ENCODE results near the gene PDE1A. TPM values are rescaled to one million over a fixed set of nuclear protein-coding genes. Genes with fewer than 3 reads are reported as not detected.

PDE1A gene
- total RNA-seq, 1 donor from 2014 or later = 5.2 TPM

DNA sequence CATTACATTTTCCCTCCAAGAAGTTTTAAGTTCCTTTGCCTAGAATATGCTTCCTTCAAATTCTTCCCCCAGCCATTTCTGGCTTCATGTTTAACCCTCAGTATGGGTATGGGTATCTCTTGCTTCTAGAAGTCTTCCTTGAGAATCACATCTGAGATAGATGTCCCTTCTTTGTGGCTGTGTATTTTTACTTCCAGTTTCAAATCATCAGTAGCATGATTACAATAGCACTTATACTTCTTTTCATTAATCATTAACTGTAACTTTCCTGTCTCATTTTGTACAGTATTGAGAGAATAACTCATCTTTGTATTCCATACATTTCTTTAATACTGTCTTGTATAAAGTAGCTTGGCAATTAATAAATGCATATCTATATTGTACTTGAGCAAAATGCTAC, 17.3 kb upstream of the PDE1A start:
- intact Hi-C loops (cut with DNase I) = no loop called here
- TF ChIP-seq, protein P1, sequence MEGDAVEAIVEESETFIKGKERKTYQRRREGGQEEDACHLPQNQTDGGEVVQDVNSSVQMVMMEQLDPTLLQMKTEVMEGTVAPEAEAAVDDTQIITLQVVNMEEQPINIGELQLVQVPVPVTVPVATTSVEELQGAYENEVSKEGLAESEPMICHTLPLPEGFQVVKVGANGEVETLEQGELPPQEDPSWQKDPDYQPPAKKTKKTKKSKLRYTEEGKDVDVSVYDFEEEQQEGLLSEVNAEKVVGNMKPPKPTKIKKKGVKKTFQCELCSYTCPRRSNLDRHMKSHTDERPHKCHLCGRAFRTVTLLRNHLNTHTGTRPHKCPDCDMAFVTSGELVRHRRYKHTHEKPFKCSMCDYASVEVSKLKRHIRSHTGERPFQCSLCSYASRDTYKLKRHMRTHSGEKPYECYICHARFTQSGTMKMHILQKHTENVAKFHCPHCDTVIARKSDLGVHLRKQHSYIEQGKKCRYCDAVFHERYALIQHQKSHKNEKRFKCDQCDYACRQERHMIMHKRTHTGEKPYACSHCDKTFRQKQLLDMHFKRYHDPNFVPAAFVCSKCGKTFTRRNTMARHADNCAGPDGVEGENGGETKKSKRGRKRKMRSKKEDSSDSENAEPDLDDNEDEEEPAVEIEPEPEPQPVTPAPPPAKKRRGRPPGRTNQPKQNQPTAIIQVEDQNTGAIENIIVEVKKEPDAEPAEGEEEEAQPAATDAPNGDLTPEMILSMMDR (IDR thresholded peaks at IDR 0.05) = no peak

DNA sequence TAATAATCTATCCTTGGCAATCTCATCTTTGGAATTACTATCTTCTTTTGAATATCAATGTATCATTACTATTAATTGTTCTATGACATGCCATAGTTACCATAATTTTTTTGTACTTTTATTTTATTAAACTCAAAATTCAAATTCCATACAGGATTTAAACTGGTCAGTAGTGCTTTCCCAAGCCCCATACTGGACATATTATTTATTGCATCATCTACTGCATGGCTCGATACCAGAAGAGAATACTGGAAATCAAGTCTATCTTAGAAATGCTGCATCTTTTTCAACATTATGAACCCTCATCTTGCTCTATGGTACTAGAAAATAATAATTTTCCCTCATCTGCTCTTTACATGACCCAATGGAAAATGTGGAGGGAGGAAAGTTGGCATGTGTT, 9.4 kb upstream of the PDE1A start:
- Histone ChIP-seq H3K4me1 (no peaks in the 10 kb centered on the region), H3K27ac (no peak overlapping the region), H3K4me3 (no peak overlapping the region), H3K9me3 (no peaks in the 10 kb centered on the region), H3K27me3 (ENCODE audit: low read depth) (no peaks in the 10 kb centered on the region), H3K36me3 (no peaks in the 10 kb centered on the region)
- intact Hi-C loops (cut with DNase I) = no loop called here
- DNase-seq = no peak
- no peak for ATAC-seq
- TF ChIP-seq, protein P1 (IDR thresholded peaks at IDR 0.05) = no peak

More for the DNA sequence above, 17.3 kb upstream of the PDE1A start:
- H3K9me3 ChIP-seq = no peaks in the 10 kb centered on the region
- no peak overlapping the region for H3K4me3 ChIP-seq
- ATAC-seq (no peak), DNase-seq (no peak)
- H3K27me3 ChIP-seq (ENCODE audit: low read depth) = no peaks in the 10 kb centered on the region
- H3K36me3 ChIP-seq = no peaks in the 10 kb centered on the region
- no peak overlapping the region for H3K27ac ChIP-seq
- H3K4me1 ChIP-seq = no peaks in the 10 kb centered on the region

DNA sequence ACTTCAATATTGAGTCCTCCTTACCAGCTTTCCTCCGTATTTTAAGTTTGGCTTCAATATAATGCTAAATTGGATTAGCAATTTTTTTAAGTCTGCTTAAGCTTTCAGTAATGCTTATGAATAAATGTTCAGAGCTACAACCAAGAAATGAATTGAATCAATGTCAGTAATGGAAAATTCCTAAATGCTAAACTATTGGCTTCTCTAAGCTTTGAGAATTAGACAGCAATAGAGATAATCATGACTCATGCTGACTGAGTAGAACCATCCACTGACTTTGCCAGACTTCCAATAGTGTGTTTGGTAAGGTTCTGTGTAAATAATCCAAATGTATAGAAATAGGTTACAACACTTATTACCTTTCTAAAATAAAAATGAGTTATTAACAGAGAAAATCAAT, 8.9 kb upstream of the PDE1A start:
- H3K4me1 ChIP-seq = no peaks in the 10 kb centered on the region
- TF ChIP-seq, protein P1 (IDR thresholded peaks at IDR 0.05) = no peak
- H3K4me3 ChIP-seq = no peak overlapping the region
- H3K27ac ChIP-seq = no peak overlapping the region
- intact Hi-C loops (cut with DNase I) = no loop called here
- DNase-seq (no peak), ATAC-seq (no peak)
- H3K9me3 ChIP-seq = no peaks in the 10 kb centered on the region
- no peaks in the 10 kb centered on the region for H3K27me3 ChIP-seq (ENCODE audit: low read depth)
- no peaks in the 10 kb centered on the region for H3K36me3 ChIP-seq

DNA sequence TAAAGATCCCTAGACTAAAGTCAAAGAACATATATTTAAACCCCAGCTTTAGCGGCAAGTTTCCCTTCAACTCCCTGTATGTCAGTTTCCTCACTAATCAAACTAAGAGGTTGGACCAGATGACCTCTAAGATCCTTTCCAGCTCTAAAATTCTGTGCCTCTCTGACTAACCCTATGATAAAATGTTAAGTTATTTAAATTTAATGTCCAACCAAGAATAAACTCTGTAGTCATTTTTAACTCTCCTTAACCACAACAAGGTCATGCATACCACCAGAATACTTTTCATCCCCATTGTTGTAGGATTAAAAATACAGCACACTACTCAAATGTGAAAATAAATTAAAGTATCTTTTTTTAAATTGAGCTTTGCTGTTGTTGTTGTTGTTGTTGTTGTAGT, 5.2 kb upstream of the PDE1A start:
- Histone ChIP-seq H3K4me3 (no peak overlapping the region), H3K9me3 (no peaks in the 10 kb centered on the region), H3K27ac (no peak overlapping the region), H3K27me3 (ENCODE audit: low read depth) (no peaks in the 10 kb centered on the region), H3K4me1 (no peaks in the 10 kb centered on the region), H3K36me3 (no peaks in the 10 kb centered on the region)
- intact Hi-C loops (cut with DNase I) = no loop called here
- TF ChIP-seq, protein P1 (IDR thresholded peaks at IDR 0.05) = no peak
- ATAC-seq = no peak
- DNase-seq = no peak

DNA sequence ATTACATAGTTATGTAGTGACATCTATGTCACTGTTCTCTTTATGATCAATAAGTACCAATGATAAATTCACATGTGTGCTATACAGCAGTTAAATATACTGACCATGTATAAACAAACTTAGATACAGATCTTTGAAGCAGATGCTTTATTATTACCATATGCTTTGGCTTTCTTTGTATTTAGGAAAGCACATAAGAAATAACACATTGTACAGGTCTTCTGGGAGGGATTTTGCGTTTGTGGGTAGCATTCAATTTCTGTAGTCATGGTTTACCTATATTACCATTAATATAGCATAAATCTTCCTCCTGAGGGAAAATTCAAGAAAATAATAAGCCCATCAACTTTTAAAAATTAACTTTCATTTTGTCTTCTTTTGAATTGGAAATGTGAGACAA, 1.6 kb upstream of the PDE1A start:
- no peaks in the 10 kb centered on the region for H3K36me3 ChIP-seq
- intact Hi-C loops (cut with DNase I) = no loop called here
- ATAC-seq = no peak
- DNase-seq = no peak
- H3K27ac ChIP-seq = no peak overlapping the region
- no peaks in the 10 kb centered on the region for H3K4me1 ChIP-seq
- TF ChIP-seq, protein P1 (IDR thresholded peaks at IDR 0.05) = no peak
- no peaks in the 10 kb centered on the region for H3K9me3 ChIP-seq
- no peak overlapping the region for H3K4me3 ChIP-seq
- H3K27me3 ChIP-seq (ENCODE audit: low read depth) = no peaks in the 10 kb centered on the region
